ENCODE data around the gene UVSSA. TPM values are rescaled to one million over a fixed set of nuclear protein-coding genes. Genes with fewer than 3 reads are reported as not detected.

UVSSA gene
- total RNA-seq, 1 donor from 2014 or later, result 22.1 TPM

GRCh38 chr4:1358421-1359143 lies 11.6 kb downstream of the UVSSA start:
- Mint-ChIP-seq H3K9me3 (ENCODE audit: unreplicated experiment) (no peaks in the 10 kb centered on the region), H3K4me1 (ENCODE audit: unreplicated experiment) (no peaks in the 10 kb centered on the region), H3K27me3 (ENCODE audit: unreplicated experiment) (peaks cover 4% of the 10 kb centered on the region), H3K4me3 (ENCODE audit: unreplicated experiment) (no peak overlapping the region), H3K27ac (ENCODE audit: unreplicated experiment) (no peak overlapping the region), H3K36me3 (ENCODE audit: low read depth, unreplicated experiment) (peaks cover 11% of the 10 kb centered on the region)
- DNase-seq (ENCODE audit: low spot score), result no peak
- no peak for TF ChIP-seq CTCF (IDR thresholded peaks at IDR 0.05; ENCODE audit: unreplicated experiment)

GRCh38 chr4:1359144-1359501 lies 12.1 kb downstream of the UVSSA start:
- Mint-ChIP-seq H3K27ac (ENCODE audit: unreplicated experiment) (no peak overlapping the region), H3K36me3 (ENCODE audit: low read depth, unreplicated experiment) (peaks cover 11% of the 10 kb centered on the region), H3K9me3 (ENCODE audit: unreplicated experiment) (no peaks in the 10 kb centered on the region), H3K4me3 (ENCODE audit: unreplicated experiment) (no peak overlapping the region), H3K4me1 (ENCODE audit: unreplicated experiment) (no peaks in the 10 kb centered on the region), H3K27me3 (ENCODE audit: unreplicated experiment) (peaks cover 4% of the 10 kb centered on the region)
- DNase-seq (ENCODE audit: low spot score), result no peak
- no peak for TF ChIP-seq CTCF (IDR thresholded peaks at IDR 0.05; ENCODE audit: unreplicated experiment)

GRCh38 chr4:1359976-1360375 lies 13.0 kb downstream of the UVSSA start:
- no peak overlapping the region for H3K27ac Mint-ChIP-seq (ENCODE audit: unreplicated experiment)

GRCh38 chr4:1360423-1361283 lies 13.6 kb downstream of the UVSSA start:
- H3K9me3 Mint-ChIP-seq (ENCODE audit: unreplicated experiment), result no peaks in the 10 kb centered on the region
- H3K36me3 Mint-ChIP-seq (ENCODE audit: low read depth, unreplicated experiment), result peaks cover 11% of the 10 kb centered on the region
- no peak overlapping the region for H3K4me3 Mint-ChIP-seq (ENCODE audit: unreplicated experiment)
- no peak overlapping the region for H3K27ac Mint-ChIP-seq (ENCODE audit: unreplicated experiment)
- TF ChIP-seq CTCF (IDR thresholded peaks at IDR 0.05; ENCODE audit: unreplicated experiment), result no peak
- H3K27me3 Mint-ChIP-seq (ENCODE audit: unreplicated experiment), result peaks cover 4% of the 10 kb centered on the region
- H3K4me1 Mint-ChIP-seq (ENCODE audit: unreplicated experiment), result no peaks in the 10 kb centered on the region
- no peak for DNase-seq (ENCODE audit: low spot score)

More at GRCh38 chr4:1359976-1360375, 13.0 kb downstream of the UVSSA start:
- H3K27me3 Mint-ChIP-seq (ENCODE audit: unreplicated experiment), result peaks cover 4% of the 10 kb centered on the region
- H3K36me3 Mint-ChIP-seq (ENCODE audit: low read depth, unreplicated experiment), result peaks cover 11% of the 10 kb centered on the region
- no peak for DNase-seq (ENCODE audit: low spot score)
- H3K4me3 Mint-ChIP-seq (ENCODE audit: unreplicated experiment), result no peak overlapping the region
- no peaks in the 10 kb centered on the region for H3K4me1 Mint-ChIP-seq (ENCODE audit: unreplicated experiment)
- TF ChIP-seq CTCF (IDR thresholded peaks at IDR 0.05; ENCODE audit: unreplicated experiment), result no peak
- H3K9me3 Mint-ChIP-seq (ENCODE audit: unreplicated experiment), result no peaks in the 10 kb centered on the region

GRCh38 chr4:1361431-1361830 lies 14.4 kb downstream of the UVSSA start:
- Mint-ChIP-seq H3K4me3 (ENCODE audit: unreplicated experiment) (no peak overlapping the region), H3K36me3 (ENCODE audit: low read depth, unreplicated experiment) (peaks cover 11% of the 10 kb centered on the region), H3K9me3 (ENCODE audit: unreplicated experiment) (no peaks in the 10 kb centered on the region), H3K27ac (ENCODE audit: unreplicated experiment) (no peak overlapping the region), H3K4me1 (ENCODE audit: unreplicated experiment) (no peaks in the 10 kb centered on the region), H3K27me3 (ENCODE audit: unreplicated experiment) (peaks cover 2% of the 10 kb centered on the region)
- no peak for DNase-seq (ENCODE audit: low spot score)
- TF ChIP-seq CTCF (IDR thresholded peaks at IDR 0.05; ENCODE audit: unreplicated experiment), result no peak

Measured in endothelial cell (in vitro differentiated cells).